Lower leg skin (tissue), 4 donors: Measurements from ENCODE around the gene VPREB1. TPM values are rescaled to one million over a fixed set of nuclear protein-coding genes. Genes with fewer than 3 reads are reported as not detected.

Experiments used
- DNase-seq, 2 donors: peaks; one replicate each; pipeline ENCODE4 v3.0.0-alpha.2; 2019; ENCODE audit warnings: low spot score in 2 of 2
- H3K4me3 ChIP-seq: fragments of 200-600 bp; sonication (generic); 2 replicates; pipeline ENCODE4 v1.5.1; 2017; ENCODE audit warnings: mild to moderate bottlenecking, low read depth; ENCODE audit not compliant: poor library complexity, severe bottlenecking
- POLR2A ChIP-seq, 2 donors: fragments of 450-650 bp; IDR thresholded peaks; one replicate each; pipeline ENCODE4 v1.6.1; 2016 to 2017; ENCODE audit warnings: antibody characterized with exemption in 2 of 2, mild to moderate bottlenecking in 1 of 2, moderate library complexity in 1 of 2
- WGBS, 2 donors: methylation state at CpG; one replicate each; pipeline ENCODE4 v1.1.5; 2018; 5-methylcytosine and 5-hydroxymethylcytosine counted together
- intact Hi-C: fragments of 100-400 bp; cut with DNase I; formaldehyde crosslinking; loops from one replicate; pipeline ENCODE4 v1.15.0; 2023; ENCODE audit warnings: low total_unique reads
- total RNA-seq, 4 donors: library from RNA; depleted of rRNA; stranded (reverse); fragments of >200 nt; gene quantifications; one replicate each; pipeline ENCODE4 v1.1.0, GENCODE V29; 2016
- TF ChIP-seq, protein P1 (sequence below), 3 donors: fragments of 450-650 bp; IDR thresholded peaks; one replicate each; pipeline ENCODE4 v1.5.1; 2016; ENCODE audit warnings: antibody characterized with exemption in 3 of 3, mild to moderate bottlenecking in 3 of 3, moderate library complexity in 2 of 3

The VPREB1 gene, protein sequence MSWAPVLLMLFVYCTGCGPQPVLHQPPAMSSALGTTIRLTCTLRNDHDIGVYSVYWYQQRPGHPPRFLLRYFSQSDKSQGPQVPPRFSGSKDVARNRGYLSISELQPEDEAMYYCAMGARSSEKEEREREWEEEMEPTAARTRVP
- total RNA-seq = not detected

DNA sequence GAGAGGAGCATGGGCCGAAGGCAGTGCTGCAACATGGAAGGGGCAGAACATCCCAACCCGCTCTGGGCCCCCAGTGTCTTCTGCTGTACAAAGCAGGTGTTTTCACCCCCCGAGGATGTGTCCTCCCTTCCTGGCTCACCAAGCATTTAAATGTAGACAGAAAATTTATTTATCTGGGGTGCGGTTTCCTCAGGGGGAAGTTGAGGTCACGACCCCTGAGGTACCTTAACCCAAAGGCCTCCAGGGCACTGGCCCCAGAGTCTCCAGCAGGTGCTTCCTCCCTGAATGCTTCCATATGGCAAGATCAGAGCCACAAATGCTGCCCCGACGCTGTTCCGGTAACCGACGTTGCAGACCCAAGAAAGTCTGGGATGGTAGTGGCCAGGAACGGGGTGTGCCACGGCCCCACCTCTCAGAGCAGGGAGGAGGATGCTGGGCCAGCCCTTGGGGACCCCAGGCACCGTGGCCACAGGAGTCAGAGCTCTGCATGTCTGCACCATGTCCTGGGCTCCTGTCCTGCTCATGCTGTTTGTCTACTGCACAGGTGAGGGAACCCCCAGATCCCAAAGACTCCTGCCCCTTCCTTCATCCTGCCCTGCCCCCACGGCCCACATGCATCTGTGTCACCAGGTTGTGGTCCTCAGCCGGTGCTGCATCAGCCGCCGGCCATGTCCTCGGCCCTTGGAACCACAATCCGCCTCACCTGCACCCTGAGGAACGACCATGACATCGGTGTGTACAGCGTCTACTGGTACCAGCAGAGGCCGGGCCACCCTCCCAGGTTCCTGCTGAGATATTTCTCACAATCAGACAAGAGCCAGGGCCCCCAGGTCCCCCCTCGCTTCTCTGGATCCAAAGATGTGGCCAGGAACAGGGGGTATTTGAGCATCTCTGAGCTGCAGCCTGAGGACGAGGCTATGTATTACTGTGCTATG, at the start of gene VPREB1:
TSS of gene VPREB1 (plus strand) at position 471 of the 935 bp plus-strand sequence. CDS start at position 499, 28 bp downstream.
- TF ChIP-seq POLR2A (IDR thresholded peaks at IDR 0.05) = no peak
- TF ChIP-seq, protein P1, sequence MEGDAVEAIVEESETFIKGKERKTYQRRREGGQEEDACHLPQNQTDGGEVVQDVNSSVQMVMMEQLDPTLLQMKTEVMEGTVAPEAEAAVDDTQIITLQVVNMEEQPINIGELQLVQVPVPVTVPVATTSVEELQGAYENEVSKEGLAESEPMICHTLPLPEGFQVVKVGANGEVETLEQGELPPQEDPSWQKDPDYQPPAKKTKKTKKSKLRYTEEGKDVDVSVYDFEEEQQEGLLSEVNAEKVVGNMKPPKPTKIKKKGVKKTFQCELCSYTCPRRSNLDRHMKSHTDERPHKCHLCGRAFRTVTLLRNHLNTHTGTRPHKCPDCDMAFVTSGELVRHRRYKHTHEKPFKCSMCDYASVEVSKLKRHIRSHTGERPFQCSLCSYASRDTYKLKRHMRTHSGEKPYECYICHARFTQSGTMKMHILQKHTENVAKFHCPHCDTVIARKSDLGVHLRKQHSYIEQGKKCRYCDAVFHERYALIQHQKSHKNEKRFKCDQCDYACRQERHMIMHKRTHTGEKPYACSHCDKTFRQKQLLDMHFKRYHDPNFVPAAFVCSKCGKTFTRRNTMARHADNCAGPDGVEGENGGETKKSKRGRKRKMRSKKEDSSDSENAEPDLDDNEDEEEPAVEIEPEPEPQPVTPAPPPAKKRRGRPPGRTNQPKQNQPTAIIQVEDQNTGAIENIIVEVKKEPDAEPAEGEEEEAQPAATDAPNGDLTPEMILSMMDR (IDR thresholded peaks at IDR 0.05) = no peak
- DNase-seq = peak in 1 of 2 donors; percentile 49
- H3K4me3 ChIP-seq = no peak within 1 kb of the TSS
- intact Hi-C loops = no loop called here
- 49 to 62% methylated on average over 20 to 22 of the region's 25 CpGs for WGBS, 2 donors

GRCh38 chr22:22194931-22195264, 49.7 kb upstream of the VPREB1 start:
- TF ChIP-seq, protein P1 (IDR thresholded peaks at IDR 0.05) = no peak
- no peak for TF ChIP-seq POLR2A (IDR thresholded peaks at IDR 0.05)
- H3K4me3 ChIP-seq = no peak overlapping the region
- DNase-seq = no peak
- intact Hi-C loops = no loop called here
- WGBS, 2 donors = 30 to 36% methylated on average over 3 of the region's 3 CpGs

GRCh38 chr22:22195265-22196017, 49.1 kb upstream of the VPREB1 start:
- 63 to 65% methylated on average over 7 of the region's 7 CpGs for WGBS, 2 donors

GRCh38 chr22:22196018-22196533, 48.5 kb upstream of the VPREB1 start:
- DNase-seq = no peak
- intact Hi-C loops = no loop called here
- WGBS, 2 donors = 78% methylated on average over 10 of the region's 11 CpGs
- H3K4me3 ChIP-seq = no peak overlapping the region
- no peak for TF ChIP-seq POLR2A (IDR thresholded peaks at IDR 0.05)
- TF ChIP-seq, protein P1 (IDR thresholded peaks at IDR 0.05) = no peak

More at GRCh38 chr22:22195265-22196017, 49.1 kb upstream of the VPREB1 start:
- intact Hi-C loops = no loop called here
- peak; percentile 25 to 90 for DNase-seq
- TF ChIP-seq POLR2A (IDR thresholded peaks at IDR 0.05) = no peak
- TF ChIP-seq, protein P1 (IDR thresholded peaks at IDR 0.05) = peak in 1 of 3 donors; percentile 14
- no peak overlapping the region for H3K4me3 ChIP-seq

DNA sequence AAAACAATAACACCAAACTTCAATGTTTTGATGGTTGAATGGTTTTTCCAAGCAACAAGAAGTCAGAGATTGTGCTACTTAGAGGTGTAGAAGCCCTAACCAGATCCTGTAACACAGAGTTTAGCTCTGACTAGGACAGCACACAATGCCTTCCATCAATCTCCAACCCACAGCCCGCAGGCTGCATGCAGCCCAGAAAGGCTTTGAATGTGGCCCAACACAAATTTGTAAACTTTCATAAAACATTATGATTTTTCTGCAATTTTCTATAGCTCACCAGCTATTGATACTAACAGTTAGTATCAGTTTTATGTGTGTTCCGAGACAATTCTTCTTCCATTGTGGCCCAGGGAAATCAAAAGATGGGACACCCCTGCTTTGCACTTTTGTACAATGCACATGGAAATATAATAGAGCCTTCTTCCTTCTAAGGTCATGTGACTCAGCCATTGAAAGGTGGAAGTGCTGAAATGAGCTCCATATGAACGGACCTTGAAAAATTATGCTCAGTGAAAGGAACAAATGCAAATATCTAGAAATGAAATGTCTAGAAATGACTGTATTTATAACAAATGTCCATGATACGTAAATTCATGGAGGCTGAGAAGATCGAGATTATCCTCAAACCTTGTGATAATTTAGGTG, 47.6 kb upstream of the VPREB1 start:
- H3K4me3 ChIP-seq = no peak overlapping the region
- no peak for TF ChIP-seq POLR2A (IDR thresholded peaks at IDR 0.05)
- TF ChIP-seq, protein P1 (IDR thresholded peaks at IDR 0.05) = no peak
- DNase-seq = no peak
- intact Hi-C loops = no loop called here
- WGBS, 2 donors = 59 to 64% methylated on average over 5 of the region's 5 CpGs
